Thyroid gland (tissue), 4 donors: ENCODE results near the gene CACYBP. TPM values are rescaled to one million over a fixed set of nuclear protein-coding genes. Genes with fewer than 3 reads are reported as not detected.
A peak's percentile ranks its signal among the peaks of the same experiment; 100 is the strongest.

Experiments used
- DNase-seq, 2 donors: peaks; one replicate each; pipeline ENCODE4 v3.0.0-alpha.2; 2019
- H3K27ac ChIP-seq, 3 donors: fragments of 200-600 bp; sonication (generic); 1 replicate in 2 of 3; 2 replicates in 1 of 3; pipeline ENCODE4 v1.5.1; 2016 to 2019; ENCODE audit warnings: mild to moderate bottlenecking in 1 of 3, moderate library complexity in 1 of 3
- H3K27me3 ChIP-seq: fragments of 200-600 bp; sonication (generic); one replicate; pipeline ENCODE4 v1.5.1; 2019
- H3K36me3 ChIP-seq, 2 donors: fragments of 200-600 bp; sonication (generic); one replicate each; pipeline ENCODE4 v1.5.1; 2016 to 2019
- H3K4me1 ChIP-seq, 2 donors: fragments of 200-600 bp; sonication (generic); one replicate each; pipeline ENCODE4 v1.5.1; 2017 to 2019
- H3K4me3 ChIP-seq, 3 donors: fragments of 200-600 bp; sonication (generic); replicated peaks in 1 of 3; 1 replicate in 2 of 3; 2 replicates in 1 of 3; pipeline ENCODE4 v1.5.1; 2016; ENCODE audit warnings: mild to moderate bottlenecking in 1 of 3
- H3K9me3 ChIP-seq: fragments of 200-600 bp; sonication (generic); one replicate; pipeline ENCODE4 v1.5.1; 2017
- POLR2A ChIP-seq, 2 donors: fragments of 450-650 bp; IDR thresholded peaks; one replicate each; pipeline ENCODE4 v1.6.1; 2017; ENCODE audit warnings: antibody characterized with exemption in 2 of 2, mild to moderate bottlenecking in 2 of 2, moderate library complexity in 1 of 2
- WGBS, 2 donors: methylation state at CpG; one replicate each; pipeline ENCODE4 v1.1.5; 2017; 5-methylcytosine and 5-hydroxymethylcytosine counted together
- intact Hi-C: fragments of 100-400 bp; cut with DNase I; formaldehyde crosslinking; loops from one replicate; pipeline ENCODE4 v1.15.1; 2023
- total RNA-seq, 4 donors: library from RNA; depleted of rRNA; stranded (reverse); fragments of >200 nt; gene quantifications; one replicate each; pipeline ENCODE4 v1.2.3, GENCODE V29; 2016
- TF ChIP-seq, protein P1 (sequence below), 6 experiments: fragments of 200-600 bp in 3 of 6; fragments of 450-650 bp in 3 of 6; sonication (generic) in 3 of 6; IDR thresholded peaks; one replicate each; pipeline ENCODE4 v1.5.1; 2016 to 2019; ENCODE audit warnings: antibody characterized with exemption in 6 of 6, mild to moderate bottlenecking in 2 of 6, inconsistent platforms in 1 of 6, moderate library complexity in 1 of 6

Gene CACYBP
- total RNA-seq, 4 donors from 2014 or later = 38.4 to 84.8 (median 64.3) TPM

DNA sequence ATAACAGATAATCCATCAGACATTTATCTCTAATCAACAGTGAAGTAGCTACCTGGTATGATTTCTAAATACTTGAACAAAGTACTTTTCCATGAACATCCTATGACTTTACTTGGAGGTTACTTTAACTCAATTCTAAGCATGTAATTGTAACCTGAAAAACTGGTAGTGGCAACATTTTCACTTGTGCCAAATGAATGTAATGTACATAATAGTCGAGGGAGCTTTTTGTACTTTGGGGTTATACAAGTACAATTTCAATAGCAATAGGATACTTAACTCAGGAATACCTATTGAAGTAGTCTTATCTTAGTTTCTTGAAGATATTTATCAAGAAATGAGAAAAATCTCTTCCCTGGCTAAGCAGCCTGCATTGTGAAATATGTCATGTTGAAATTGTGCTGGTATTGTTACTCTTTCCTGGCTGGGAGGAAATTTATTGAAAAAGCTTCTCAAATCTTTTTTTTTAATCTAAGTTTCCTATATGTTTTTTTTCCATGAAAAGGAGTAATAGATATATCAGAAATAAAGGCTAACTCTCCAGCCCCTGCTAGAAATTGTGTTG is 33.7 kb upstream of the CACYBP start:
- WGBS, 2 donors = 25 to 29% methylated on average over 1 of the region's 1 CpG
- H3K4me1 ChIP-seq = peaks cover 6 to 19% of the 10 kb centered on the region in 2 donors
- no peaks in the 10 kb centered on the region for H3K27me3 ChIP-seq
- intact Hi-C loops = no loop called here
- no peaks in the 10 kb centered on the region for H3K9me3 ChIP-seq
- no peak for DNase-seq
- no peaks in the 10 kb centered on the region for H3K36me3 ChIP-seq
- H3K27ac ChIP-seq = peak overlapping the region in 2 of 3 donors; percentile 31 to 33
- TF ChIP-seq, protein P1, sequence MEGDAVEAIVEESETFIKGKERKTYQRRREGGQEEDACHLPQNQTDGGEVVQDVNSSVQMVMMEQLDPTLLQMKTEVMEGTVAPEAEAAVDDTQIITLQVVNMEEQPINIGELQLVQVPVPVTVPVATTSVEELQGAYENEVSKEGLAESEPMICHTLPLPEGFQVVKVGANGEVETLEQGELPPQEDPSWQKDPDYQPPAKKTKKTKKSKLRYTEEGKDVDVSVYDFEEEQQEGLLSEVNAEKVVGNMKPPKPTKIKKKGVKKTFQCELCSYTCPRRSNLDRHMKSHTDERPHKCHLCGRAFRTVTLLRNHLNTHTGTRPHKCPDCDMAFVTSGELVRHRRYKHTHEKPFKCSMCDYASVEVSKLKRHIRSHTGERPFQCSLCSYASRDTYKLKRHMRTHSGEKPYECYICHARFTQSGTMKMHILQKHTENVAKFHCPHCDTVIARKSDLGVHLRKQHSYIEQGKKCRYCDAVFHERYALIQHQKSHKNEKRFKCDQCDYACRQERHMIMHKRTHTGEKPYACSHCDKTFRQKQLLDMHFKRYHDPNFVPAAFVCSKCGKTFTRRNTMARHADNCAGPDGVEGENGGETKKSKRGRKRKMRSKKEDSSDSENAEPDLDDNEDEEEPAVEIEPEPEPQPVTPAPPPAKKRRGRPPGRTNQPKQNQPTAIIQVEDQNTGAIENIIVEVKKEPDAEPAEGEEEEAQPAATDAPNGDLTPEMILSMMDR (IDR thresholded peaks at IDR 0.05) = no peak
- TF ChIP-seq POLR2A (IDR thresholded peaks at IDR 0.05) = no peak
- no peak overlapping the region for H3K4me3 ChIP-seq

DNA sequence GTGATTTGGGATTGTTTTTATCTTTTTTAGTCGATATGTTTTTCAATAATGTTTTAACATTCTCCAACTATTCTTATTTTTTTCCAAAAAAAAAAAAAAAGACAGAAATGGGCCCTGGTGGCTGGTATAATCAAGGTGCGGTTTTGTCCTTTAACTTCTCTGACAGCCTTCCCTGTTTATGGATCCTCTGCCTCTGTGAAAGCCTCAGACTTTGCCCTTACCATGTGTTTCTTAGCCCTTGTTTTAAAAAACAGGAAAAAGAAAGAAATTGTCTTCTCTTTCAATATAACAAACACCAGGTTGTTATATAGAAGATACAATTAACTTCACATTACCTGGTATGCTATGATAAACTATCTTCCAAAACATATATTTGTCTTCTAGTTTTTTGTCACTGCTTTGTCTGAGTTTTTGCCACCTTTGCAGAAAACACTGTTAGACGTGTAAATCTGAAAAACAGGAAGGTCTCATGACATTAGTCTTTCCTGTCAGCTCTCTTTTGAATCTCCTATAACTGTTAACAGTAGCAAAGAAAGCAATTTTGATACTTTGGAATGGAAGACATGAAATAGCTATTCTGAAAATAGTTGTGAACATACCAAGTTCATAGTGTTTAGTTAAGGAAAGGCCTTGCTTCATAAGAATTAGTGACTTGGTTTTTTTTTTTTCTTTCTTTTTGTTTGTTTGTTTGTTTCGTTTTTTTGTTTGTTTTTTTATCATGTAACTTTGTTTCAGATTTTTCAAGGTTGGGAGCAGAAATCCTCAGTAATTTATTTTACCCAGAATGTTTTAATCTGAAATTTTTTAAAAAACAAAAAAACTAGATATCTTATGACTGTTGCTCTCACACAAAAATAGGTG is 31.7 kb upstream of the CACYBP start:
- no peaks in the 10 kb centered on the region for H3K36me3 ChIP-seq
- TF ChIP-seq, protein P1 (IDR thresholded peaks at IDR 0.05) = no peak
- TF ChIP-seq POLR2A (IDR thresholded peaks at IDR 0.05) = no peak
- intact Hi-C loops = no loop called here
- H3K9me3 ChIP-seq = no peaks in the 10 kb centered on the region
- H3K4me1 ChIP-seq = peaks cover 9 to 25% of the 10 kb centered on the region in 2 donors
- no peak overlapping the region for H3K27ac ChIP-seq
- WGBS, 2 donors = 78 to 83% methylated on average over 4 of the region's 4 CpGs
- H3K27me3 ChIP-seq = no peaks in the 10 kb centered on the region
- DNase-seq = no peak
- no peak overlapping the region for H3K4me3 ChIP-seq

DNA sequence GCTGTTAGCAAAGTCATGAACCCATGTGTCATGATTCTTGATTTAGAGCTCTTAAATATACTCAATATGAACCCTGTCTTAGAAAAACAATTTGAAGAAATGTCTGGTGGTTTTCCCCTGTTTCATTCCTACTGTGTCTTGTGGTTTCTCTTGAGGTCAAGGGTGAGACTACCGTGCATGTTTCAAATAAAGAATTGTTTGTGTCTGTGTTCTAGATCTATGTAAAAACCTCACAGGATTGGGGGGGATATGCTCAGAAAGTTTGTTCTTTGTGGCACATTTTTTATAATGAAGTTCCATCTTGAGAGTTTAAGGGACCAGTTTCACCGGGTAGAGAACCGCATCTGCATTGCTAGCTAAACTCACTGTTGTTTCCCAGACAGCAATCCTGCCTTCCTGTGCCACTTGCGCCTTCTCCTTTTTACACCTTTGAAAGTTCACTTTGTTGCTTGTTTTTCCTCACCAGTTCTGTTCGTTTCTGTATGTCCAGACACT is 30.9 kb upstream of the CACYBP start:
- Histone ChIP-seq H3K4me3 (no peak overlapping the region), H3K27me3 (no peaks in the 10 kb centered on the region), H3K36me3 (no peaks in the 10 kb centered on the region), H3K27ac (no peak overlapping the region), H3K4me1 (peaks cover 9 to 25% of the 10 kb centered on the region in 2 donors), H3K9me3 (no peaks in the 10 kb centered on the region)
- intact Hi-C loops = no loop called here
- 87 to 94% methylated on average over 5 of the region's 5 CpGs for WGBS, 2 donors
- no peak for DNase-seq
- TF ChIP-seq, protein P1 (IDR thresholded peaks at IDR 0.05) = no peak
- no peak for TF ChIP-seq POLR2A (IDR thresholded peaks at IDR 0.05)

DNA sequence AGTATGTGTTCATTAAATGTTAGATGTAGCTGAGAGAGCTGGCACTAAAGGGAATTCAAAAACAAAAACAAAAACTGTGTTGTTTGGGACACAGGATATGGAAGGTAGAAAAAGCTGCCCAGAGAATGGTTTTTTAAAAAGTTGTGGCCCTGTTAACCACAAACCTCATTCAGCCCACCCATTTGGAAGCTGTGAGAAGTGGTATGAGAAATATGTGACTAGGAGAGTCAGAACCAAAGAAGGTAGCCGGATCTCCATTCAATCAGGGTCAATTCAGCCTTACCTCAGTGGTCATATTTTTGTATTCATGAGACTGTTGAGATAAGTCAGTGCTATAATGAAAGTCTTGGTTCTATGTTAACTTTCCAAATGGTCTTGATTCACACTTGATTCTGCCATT is 29.8 kb upstream of the CACYBP start:
- intact Hi-C loops = no loop called here
- no peaks in the 10 kb centered on the region for H3K9me3 ChIP-seq
- WGBS, 2 donors = 97% methylated on average over 1 of the region's 1 CpG
- H3K27me3 ChIP-seq = no peaks in the 10 kb centered on the region
- H3K4me3 ChIP-seq = no peak overlapping the region
- TF ChIP-seq, protein P1 (IDR thresholded peaks at IDR 0.05) = no peak
- no peak for TF ChIP-seq POLR2A (IDR thresholded peaks at IDR 0.05)
- peaks cover 9 to 22% of the 10 kb centered on the region in 2 donors for H3K4me1 ChIP-seq
- no peak for DNase-seq
- H3K27ac ChIP-seq = no peak overlapping the region
- no peaks in the 10 kb centered on the region for H3K36me3 ChIP-seq

DNA sequence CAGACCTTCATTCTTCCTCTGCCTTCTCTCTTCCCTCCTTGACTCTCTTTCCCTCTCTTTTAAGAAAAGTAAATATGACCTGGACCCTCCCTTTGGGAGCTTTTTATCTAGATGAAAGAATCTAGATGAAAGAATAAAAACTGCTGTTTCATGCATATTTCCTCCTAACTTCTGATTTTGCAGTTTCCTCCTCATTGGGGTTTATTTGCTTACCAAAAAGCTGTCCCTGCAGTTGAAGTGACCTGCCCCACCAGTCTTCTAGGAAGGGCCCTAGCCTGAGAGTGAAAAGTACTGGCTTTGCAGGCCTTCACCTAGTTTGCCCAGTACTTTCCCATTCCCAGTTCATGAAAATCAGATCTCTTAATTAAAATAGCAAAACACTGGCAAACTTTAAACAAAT is 28.3 kb upstream of the CACYBP start:
- Histone ChIP-seq H3K4me3 (no peak overlapping the region), H3K27ac (no peak overlapping the region), H3K4me1 (peaks cover 5 to 8% of the 10 kb centered on the region in 2 donors), H3K9me3 (no peaks in the 10 kb centered on the region), H3K27me3 (no peaks in the 10 kb centered on the region), H3K36me3 (no peaks in the 10 kb centered on the region)
- TF ChIP-seq, protein P1 (IDR thresholded peaks at IDR 0.05) = no peak
- TF ChIP-seq POLR2A (IDR thresholded peaks at IDR 0.05) = no peak
- peak in 1 of 2 donors; percentile 10 for DNase-seq
- intact Hi-C loops = no loop called here
